Heart right ventricle (tissue), 16 donors: ENCODE results near the gene GNG13. TPM values are rescaled to one million over a fixed set of nuclear protein-coding genes. Genes with fewer than 3 reads are reported as not detected.

ENCODE experiments used
- ATAC-seq, 8 donors: fragments of 200-7000 bp; cut with Tn5 transposase; one replicate each; pipeline ENCODE4 v1.9.1; 2020; ENCODE audit warnings: mild to moderate bottlenecking in 8 of 8, moderate library complexity in 8 of 8, moderate number of reproducible peaks in 1 of 8
- DNase-seq, 2 donors: peaks; one replicate each; pipeline ENCODE4 v3.0.0-alpha.2; 2020
- H3K27ac ChIP-seq, 10 donors: fragments of 200-600 bp; sonication (generic) in 2 of 10; one replicate each; pipeline versions ENCODE4 v1.5.0 to v1.8.0; 2020 to 2022; ENCODE audit warnings: mild to moderate bottlenecking in 3 of 10
- H3K27me3 ChIP-seq, 7 donors: fragments of 200-600 bp; one replicate each; pipeline ENCODE4 v1.8.0; 2021 to 2022; ENCODE audit warnings: mild to moderate bottlenecking in 2 of 7
- H3K36me3 ChIP-seq, 9 donors: fragments of 200-600 bp; sonication (generic) in 1 of 9; one replicate each; pipeline versions ENCODE4 v1.5.0 to v1.8.0; 2020 to 2022; ENCODE audit warnings: mild to moderate bottlenecking in 2 of 9
- H3K4me1 ChIP-seq, 9 donors: fragments of 200-600 bp; sonication (generic) in 1 of 9; one replicate each; pipeline versions ENCODE4 v1.5.0 to v1.8.0; 2020 to 2022; ENCODE audit warnings: mild to moderate bottlenecking in 4 of 9
- H3K4me3 ChIP-seq, 10 donors: fragments of 200-600 bp; sonication (generic) in 2 of 10; one replicate each; pipeline versions ENCODE4 v1.5.0 to v1.8.0; 2020 to 2022; ENCODE audit warnings: mild to moderate bottlenecking in 7 of 10, moderate library complexity in 2 of 10
- H3K9me3 ChIP-seq, 11 donors: fragments of 200-600 bp in 10 of 11; sonication (generic) in 2 of 11; one replicate each; pipeline versions ENCODE4 v1.5.0 to v1.8.0; 2013 to 2022; ENCODE audit warnings: mild to moderate bottlenecking in 2 of 11, control low read depth in 1 of 11, moderate library complexity in 1 of 11
- CTCF ChIP-seq, 9 donors: fragments of 200-600 bp; sonication (generic) in 2 of 9; IDR thresholded peaks; one replicate each; pipeline versions ENCODE4 v1.5.0 to v1.8.0; 2021 to 2022; ENCODE audit warnings: antibody characterized with exemption in 9 of 9, mild to moderate bottlenecking in 5 of 9, moderate library complexity in 1 of 9
- WGBS, 2 donors: extraction: QIAGEN DNeasy Blood & Tissue Kit; methylation state at CpG; one replicate each; pipeline ENCODE4 v1.1.7; 2013; ENCODE audit warnings: inconsistent platforms in 1 of 2; 5-methylcytosine and 5-hydroxymethylcytosine counted together
- intact Hi-C, 10 donors: fragments of 100-400 bp; cut with DNase I; formaldehyde crosslinking; loops; one replicate each; pipeline versions ENCODE4 v1.11.1 to v1.14.2; 2022
- polyA plus RNA-seq, 2 donors: library from polyadenylated mRNA; stranded (reverse); fragments of 200-250 nt; gene quantifications; one replicate each; pipeline ENCODE4 v1.2.3, GENCODE V29; 2013
- total RNA-seq, 10 donors: library from RNA; stranded (reverse); fragmentation: NEBNext Ultra II Directional in 3 of 10; extraction: Animal tissue kit (Norgen Biotek cat#: 25700) in 3 of 10; gene quantifications; one replicate each; pipeline versions ENCODE4 v1.2.1 to v1.2.4, GENCODE V29; 2021 to 2023
- donor health status: Arrhythmogenic right ventricular cardiomyopathy.
- donor health status: ischemic (EF 13 %, LVEDD 7.1; RV severe dilation, severe dysfunction).
- donor health status: healthy with polysubstance abuse.
- donor health status: DM: no; HTN: yes; CAD: no.
- donor health status: DM: no; HTN: no; CAD: no.
- donor health status: ischemic (EF 25% LVEDD 6.9; RV normal size, moderate dysfunction).
- donor health status: ischemic (EF 25% LVEDD 5.7; RV mildly dilated, moderate dysfunction).
- donor health status: healthy.
- donor health status: DM: yes; HTN: yes; CAD: no.
- donor health status: Ischemic cardiomyopathy.
- donor health status: ischemic (EF 35%, LVEDD 5.7; RV mildly dilated, moderate dysfunction).
- donor health status: nonischemic (EF 11% LVEDD 7.7; RV severe dilation, severe dysfunction).
- donor health status: DM: yes; HTN: yes; CAD: no.
- donor health status: PGD.
- donor health status: ischemic (EF 29% LVEDD 5.4; RV normal size, mild dysfunction).
- donor health status: nonischemic (EF 23%, LVEDD 6.1; RV moderate dilation, normal function).

Gene GNG13
- total and polyA plus RNA-seq, 12 donors: not detected

GRCh38 chr16:795580-796229, 4.8 kb downstream of the GNG13 start:
- WGBS, 2 donors: 91% methylated on average over 30 to 31 of the region's 33 CpGs
- intact Hi-C loops: no loop called here
- no peak overlapping the region for H3K27ac ChIP-seq
- H3K36me3 ChIP-seq: peaks cover 0 to 17% (median 0%) of the 10 kb centered on the region in 9 donors
- no peak for DNase-seq
- ATAC-seq: no peak
- H3K4me3 ChIP-seq: no peak overlapping the region
- H3K9me3 ChIP-seq: no peaks in the 10 kb centered on the region
- peaks cover 0 to 5% (median 0%) of the 10 kb centered on the region in 9 donors for H3K4me1 ChIP-seq
- TF ChIP-seq CTCF (IDR thresholded peaks at IDR 0.05): no peak
- peaks cover 0 to 31% (median 26%) of the 10 kb centered on the region in 7 donors for H3K27me3 ChIP-seq

- intact Hi-C loops: no loop called here
- TF ChIP-seq CTCF (IDR thresholded peaks at IDR 0.05): no peak
- 87 to 88% methylated on average over 24 to 31 of the region's 31 CpGs for WGBS, 2 donors
- Histone ChIP-seq H3K27ac (no peak overlapping the region), H3K4me3 (no peak overlapping the region), H3K36me3 (peaks cover 0 to 17% (median 0%) of the 10 kb centered on the region in 9 donors), H3K9me3 (no peaks in the 10 kb centered on the region), H3K27me3 (peaks cover 0 to 23% (median 18%) of the 10 kb centered on the region in 7 donors), H3K4me1 (no peaks in the 10 kb centered on the region)
- no peak for ATAC-seq
- no peak for DNase-seq
Observed at GRCh38 chr16:794853-795466, 5.6 kb downstream of the GNG13 start.

GRCh38 chr16:794091-794822, 6.3 kb downstream of the GNG13 start:
- WGBS, 2 donors: 88 to 89% methylated on average over 40 of the region's 40 CpGs
- peaks cover 0 to 17% (median 0%) of the 10 kb centered on the region in 9 donors for H3K36me3 ChIP-seq
- no peak for TF ChIP-seq CTCF (IDR thresholded peaks at IDR 0.05)
- no peaks in the 10 kb centered on the region for H3K9me3 ChIP-seq
- H3K4me1 ChIP-seq: peaks cover 0 to 4% (median 2%) of the 10 kb centered on the region in 9 donors
- no peak overlapping the region for H3K4me3 ChIP-seq
- intact Hi-C loops: no loop called here
- ATAC-seq: no peak
- no peak overlapping the region for H3K27ac ChIP-seq
- H3K27me3 ChIP-seq: peaks cover 0 to 16% (median 11%) of the 10 kb centered on the region in 7 donors
- DNase-seq: no peak

- intact Hi-C loops: no loop called here
- no peak overlapping the region for H3K27ac ChIP-seq
- H3K9me3 ChIP-seq: no peaks in the 10 kb centered on the region
- H3K4me1 ChIP-seq: peaks cover 4 to 11% (median 9%) of the 10 kb centered on the region in 9 donors
- H3K27me3 ChIP-seq: peaks cover 0 to 9% (median 3%) of the 10 kb centered on the region in 7 donors
- ATAC-seq (no peak), DNase-seq (no peak)
- H3K4me3 ChIP-seq: no peak overlapping the region
- no peak for TF ChIP-seq CTCF (IDR thresholded peaks at IDR 0.05)
- 78 to 90% methylated on average over 8 of the region's 8 CpGs for WGBS, 2 donors
- peaks cover 0 to 17% (median 0%) of the 10 kb centered on the region in 9 donors for H3K36me3 ChIP-seq
Observed at GRCh38 chr16:793414-793813, 7.1 kb downstream of the GNG13 start.
